SK-N-SH (cell line): Measurements from ENCODE around the gene GALNT1. TPM values are rescaled to one million over a fixed set of nuclear protein-coding genes. Genes with fewer than 3 reads are reported as not detected.

Experiments used
- CTCF ChIA-PET: fragments of 300-600, 350-600 bp; formaldehyde crosslinking; extraction: SDS; loops from one replicate; lab custom pipeline; 2021; lab: Yijun Ruan, JAX
- POLR2A ChIA-PET: fragments of 350-600 bp; sonication (Branson Sonifier 250); formaldehyde crosslinking; extraction: SDS; loops from one replicate; lab custom pipeline; 2020; ENCODE audit warnings: antibody characterized with exemption, inconsistent platforms; lab: Yijun Ruan, JAX
- DNase-seq: peaks from one replicate; pipeline ENCODE4 v3.0.0; 2012
- H2AFZ ChIP-seq: fragments of 200-600 bp; sonication (generic); 2 replicates; pipeline ENCODE4 v1.8.1; 2016; ENCODE audit warnings: antibody characterized with exemption, mild to moderate bottlenecking, low read depth
- H3F3A ChIP-seq: fragments of 200-600 bp; sonication (generic); replicated peaks from 2 replicates; pipeline ENCODE3; 2016; ENCODE audit warnings: antibody characterized with exemption, mild to moderate bottlenecking; ENCODE audit not compliant: insufficient read depth
- H3K27ac ChIP-seq, 2 experiments: fragments of 200-500 bp in 1 of 2; fragments of 200-600 bp in 1 of 2; sonication (Bioruptor generic) in 1 of 2; sonication (generic), shearing (Covaris generic) in 1 of 2; 2 replicates each; pipeline versions ENCODE4 v1.5.1 to v1.6.1; 2014 to 2016; ENCODE audit warnings: low read depth in 2 of 2, inconsistent platforms in 1 of 2, low read length in 1 of 2, mild to moderate bottlenecking in 1 of 2, mixed read lengths in 1 of 2
- H3K27me3 ChIP-seq: fragments of 200-600 bp; sonication (generic), shearing (Covaris generic); 2 replicates; pipeline ENCODE4 v1.6.1; 2016; ENCODE audit warnings: mixed run types; ENCODE audit not compliant: insufficient read depth
- H3K36me3 ChIP-seq, 2 experiments: fragments of 200-500 bp in 1 of 2; fragments of 200-600 bp in 1 of 2; sonication (Bioruptor generic) in 1 of 2; sonication (generic) in 1 of 2; replicated peaks in 1 of 2; 2 replicates each; pipeline versions ENCODE3 to v1.5.1; 2014 to 2016; ENCODE audit warnings: low read length in 1 of 2, mild to moderate bottlenecking in 1 of 2; ENCODE audit not compliant: insufficient read depth in 2 of 2, control insufficient read depth in 1 of 2
- H3K4me1 ChIP-seq, 2 experiments: fragments of 200-500 bp in 1 of 2; fragments of 200-600 bp in 1 of 2; sonication (Bioruptor generic) in 1 of 2; sonication (generic), shearing (Covaris generic) in 1 of 2; 2 replicates each; pipeline versions ENCODE4 v1.5.1 to v1.6.1; 2014 to 2016; ENCODE audit warnings: low read depth in 1 of 2, low read length in 1 of 2, mixed run types in 1 of 2; ENCODE audit not compliant: insufficient read depth in 2 of 2, control insufficient read depth in 1 of 2
- H3K4me2 ChIP-seq: fragments of 200-600 bp; sonication (generic), shearing (Covaris generic); 2 replicates; pipeline ENCODE4 v1.6.1; 2017; ENCODE audit warnings: mixed run types
- H3K4me3 ChIP-seq, 2 experiments: fragments of 200-500 bp in 1 of 2; fragments of 200-600 bp in 1 of 2; sonication (Bioruptor generic) in 1 of 2; sonication (generic), shearing (Covaris generic) in 1 of 2; 2 replicates each; pipeline versions ENCODE4 v1.5.1 to v1.8.1; 2014 to 2016; ENCODE audit warnings: low read depth in 2 of 2, inconsistent platforms in 1 of 2, low read length in 1 of 2, mild to moderate bottlenecking in 1 of 2, mixed read lengths in 1 of 2, moderate library complexity in 1 of 2
- H3K79me2 ChIP-seq: fragments of 200-600 bp; sonication (generic); 2 replicates; pipeline ENCODE4 v1.8.1; 2017; ENCODE audit warnings: mild to moderate bottlenecking; ENCODE audit not compliant: insufficient read depth
- H3K9ac ChIP-seq: fragments of 200-600 bp; sonication (generic); 2 replicates; pipeline ENCODE4 v1.6.1; 2017; ENCODE audit warnings: mixed run types
- H3K9me2 ChIP-seq: fragments of 200-600 bp; sonication (generic); 2 replicates; pipeline ENCODE4 v1.6.1; 2017; ENCODE audit warnings: mixed run types
- H3K9me3 ChIP-seq: fragments of 200-600 bp; sonication (generic); 2 replicates; pipeline ENCODE4 v1.6.1; 2017; ENCODE audit warnings: mixed run types, mild to moderate bottlenecking, moderate library complexity
- H4K20me1 ChIP-seq: fragments of 200-600 bp; sonication (generic); 2 replicates; pipeline ENCODE4 v1.6.1; 2017; ENCODE audit warnings: mild to moderate bottlenecking, mixed run types; ENCODE audit not compliant: insufficient read depth
- FOXM1 ChIP-seq: IDR thresholded peaks from 2 replicates; pipeline ENCODE4 v1.4.0; 2012; ENCODE audit warnings: low read depth, mild to moderate bottlenecking
- GABPA ChIP-seq: IDR thresholded peaks from 2 replicates; pipeline ENCODE4 v1.4.0; 2012; ENCODE audit warnings: low read depth, mild to moderate bottlenecking
- MEF2A ChIP-seq: IDR thresholded peaks from 2 replicates; pipeline ENCODE4 v1.4.0; 2012; ENCODE audit warnings: low read depth, borderline replicate concordance
- NFIC ChIP-seq: IDR thresholded peaks from 2 replicates; pipeline ENCODE4 v1.4.0; 2012; ENCODE audit warnings: borderline replicate concordance
- NRF1 ChIP-seq: IDR thresholded peaks from 2 replicates; pipeline ENCODE4 v1.6.1; 2012; ENCODE audit warnings: low read depth, mild to moderate bottlenecking, low read length
- RCOR1 ChIP-seq: fragments of 150-350 bp; IDR thresholded peaks from 2 replicates; pipeline ENCODE4 v1.6.1; 2017; ENCODE audit warnings: antibody characterized with exemption, low read length
- TAF1 ChIP-seq: IDR thresholded peaks from 2 replicates; pipeline ENCODE4 v1.6.1; 2012; ENCODE audit warnings: low read depth, mild to moderate bottlenecking, low read length, moderate library complexity, borderline replicate concordance
- WGBS: methylation state at CpG from one replicate; pipeline ENCODE4 v1.1.6; 2017; ENCODE audit warnings: low lambda C conversion rate; 5-methylcytosine and 5-hydroxymethylcytosine counted together
- polyA plus RNA-seq, 3 experiments: library from polyadenylated mRNA; depleted of rRNA; stranded (reverse); fragments of >200 nt; gene quantifications; 2 replicates each; pipeline ENCODE4 v1.2.3, GENCODE V29; 2012
- TF ChIP-seq, protein P1 (sequence below): IDR thresholded peaks from 2 replicates; pipeline ENCODE4 v1.6.1; 2012; ENCODE audit warnings: mild to moderate bottlenecking, low read depth, low read length, moderate library complexity
- TF ChIP-seq, protein P2 (sequence below): fragments of 150-350 bp; IDR thresholded peaks from 2 replicates; pipeline ENCODE4 v1.6.1; 2016; ENCODE audit warnings: mild to moderate bottlenecking, low read depth, low read length
- TF ChIP-seq, protein P3 (sequence below): fragments of 150-350 bp; IDR thresholded peaks from 2 replicates; pipeline ENCODE4 v1.6.1; 2017; ENCODE audit warnings: antibody characterized with exemption, low read length, low read depth, borderline replicate concordance
- TF ChIP-seq, protein P4 (sequence below): IDR thresholded peaks from 2 replicates; pipeline ENCODE4 v1.4.0; 2012; ENCODE audit warnings: low read depth

Gene GALNT1
- polyA plus RNA-seq, 1 of the 3 experiments (the other 2 are of a cell fraction): 15.7 TPM

DNA sequence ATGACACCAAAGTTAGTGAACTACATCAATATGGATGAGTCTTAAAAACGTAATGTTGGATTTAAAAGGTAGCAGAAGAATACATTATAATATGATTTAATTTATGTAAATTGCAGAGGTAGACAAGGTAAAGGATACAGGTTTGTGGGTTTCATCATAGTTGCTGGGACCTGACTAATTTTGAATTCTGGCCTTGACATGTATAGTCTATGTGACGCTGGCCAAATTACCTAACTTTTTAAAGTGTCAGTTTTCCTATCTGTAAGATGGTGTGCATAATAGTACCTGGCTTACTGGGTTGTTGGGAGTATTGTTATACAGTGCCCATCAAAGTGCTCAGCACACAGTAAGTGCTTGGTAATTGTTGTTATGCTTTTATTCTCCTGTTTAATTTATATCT, 34.5 kb downstream of the GALNT1 start (continued):
- TF ChIP-seq, protein P1, sequence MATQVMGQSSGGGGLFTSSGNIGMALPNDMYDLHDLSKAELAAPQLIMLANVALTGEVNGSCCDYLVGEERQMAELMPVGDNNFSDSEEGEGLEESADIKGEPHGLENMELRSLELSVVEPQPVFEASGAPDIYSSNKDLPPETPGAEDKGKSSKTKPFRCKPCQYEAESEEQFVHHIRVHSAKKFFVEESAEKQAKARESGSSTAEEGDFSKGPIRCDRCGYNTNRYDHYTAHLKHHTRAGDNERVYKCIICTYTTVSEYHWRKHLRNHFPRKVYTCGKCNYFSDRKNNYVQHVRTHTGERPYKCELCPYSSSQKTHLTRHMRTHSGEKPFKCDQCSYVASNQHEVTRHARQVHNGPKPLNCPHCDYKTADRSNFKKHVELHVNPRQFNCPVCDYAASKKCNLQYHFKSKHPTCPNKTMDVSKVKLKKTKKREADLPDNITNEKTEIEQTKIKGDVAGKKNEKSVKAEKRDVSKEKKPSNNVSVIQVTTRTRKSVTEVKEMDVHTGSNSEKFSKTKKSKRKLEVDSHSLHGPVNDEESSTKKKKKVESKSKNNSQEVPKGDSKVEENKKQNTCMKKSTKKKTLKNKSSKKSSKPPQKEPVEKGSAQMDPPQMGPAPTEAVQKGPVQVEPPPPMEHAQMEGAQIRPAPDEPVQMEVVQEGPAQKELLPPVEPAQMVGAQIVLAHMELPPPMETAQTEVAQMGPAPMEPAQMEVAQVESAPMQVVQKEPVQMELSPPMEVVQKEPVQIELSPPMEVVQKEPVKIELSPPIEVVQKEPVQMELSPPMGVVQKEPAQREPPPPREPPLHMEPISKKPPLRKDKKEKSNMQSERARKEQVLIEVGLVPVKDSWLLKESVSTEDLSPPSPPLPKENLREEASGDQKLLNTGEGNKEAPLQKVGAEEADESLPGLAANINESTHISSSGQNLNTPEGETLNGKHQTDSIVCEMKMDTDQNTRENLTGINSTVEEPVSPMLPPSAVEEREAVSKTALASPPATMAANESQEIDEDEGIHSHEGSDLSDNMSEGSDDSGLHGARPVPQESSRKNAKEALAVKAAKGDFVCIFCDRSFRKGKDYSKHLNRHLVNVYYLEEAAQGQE: no peak
- TF ChIP-seq GABPA (no peak), FOXM1 (no peak), RCOR1 (no peak), TAF1 (no peak), NFIC (no peak), MEF2A (no peak)
- TF ChIP-seq, protein P2, sequence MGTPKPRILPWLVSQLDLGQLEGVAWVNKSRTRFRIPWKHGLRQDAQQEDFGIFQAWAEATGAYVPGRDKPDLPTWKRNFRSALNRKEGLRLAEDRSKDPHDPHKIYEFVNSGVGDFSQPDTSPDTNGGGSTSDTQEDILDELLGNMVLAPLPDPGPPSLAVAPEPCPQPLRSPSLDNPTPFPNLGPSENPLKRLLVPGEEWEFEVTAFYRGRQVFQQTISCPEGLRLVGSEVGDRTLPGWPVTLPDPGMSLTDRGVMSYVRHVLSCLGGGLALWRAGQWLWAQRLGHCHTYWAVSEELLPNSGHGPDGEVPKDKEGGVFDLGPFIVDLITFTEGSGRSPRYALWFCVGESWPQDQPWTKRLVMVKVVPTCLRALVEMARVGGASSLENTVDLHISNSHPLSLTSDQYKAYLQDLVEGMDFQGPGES: no peak
- TF ChIP-seq, protein P3, sequence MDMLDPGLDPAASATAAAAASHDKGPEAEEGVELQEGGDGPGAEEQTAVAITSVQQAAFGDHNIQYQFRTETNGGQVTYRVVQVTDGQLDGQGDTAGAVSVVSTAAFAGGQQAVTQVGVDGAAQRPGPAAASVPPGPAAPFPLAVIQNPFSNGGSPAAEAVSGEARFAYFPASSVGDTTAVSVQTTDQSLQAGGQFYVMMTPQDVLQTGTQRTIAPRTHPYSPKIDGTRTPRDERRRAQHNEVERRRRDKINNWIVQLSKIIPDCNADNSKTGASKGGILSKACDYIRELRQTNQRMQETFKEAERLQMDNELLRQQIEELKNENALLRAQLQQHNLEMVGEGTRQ: no peak
- TF ChIP-seq, protein P4, sequence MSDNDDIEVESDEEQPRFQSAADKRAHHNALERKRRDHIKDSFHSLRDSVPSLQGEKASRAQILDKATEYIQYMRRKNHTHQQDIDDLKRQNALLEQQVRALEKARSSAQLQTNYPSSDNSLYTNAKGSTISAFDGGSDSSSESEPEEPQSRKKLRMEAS: no peak

DNA sequence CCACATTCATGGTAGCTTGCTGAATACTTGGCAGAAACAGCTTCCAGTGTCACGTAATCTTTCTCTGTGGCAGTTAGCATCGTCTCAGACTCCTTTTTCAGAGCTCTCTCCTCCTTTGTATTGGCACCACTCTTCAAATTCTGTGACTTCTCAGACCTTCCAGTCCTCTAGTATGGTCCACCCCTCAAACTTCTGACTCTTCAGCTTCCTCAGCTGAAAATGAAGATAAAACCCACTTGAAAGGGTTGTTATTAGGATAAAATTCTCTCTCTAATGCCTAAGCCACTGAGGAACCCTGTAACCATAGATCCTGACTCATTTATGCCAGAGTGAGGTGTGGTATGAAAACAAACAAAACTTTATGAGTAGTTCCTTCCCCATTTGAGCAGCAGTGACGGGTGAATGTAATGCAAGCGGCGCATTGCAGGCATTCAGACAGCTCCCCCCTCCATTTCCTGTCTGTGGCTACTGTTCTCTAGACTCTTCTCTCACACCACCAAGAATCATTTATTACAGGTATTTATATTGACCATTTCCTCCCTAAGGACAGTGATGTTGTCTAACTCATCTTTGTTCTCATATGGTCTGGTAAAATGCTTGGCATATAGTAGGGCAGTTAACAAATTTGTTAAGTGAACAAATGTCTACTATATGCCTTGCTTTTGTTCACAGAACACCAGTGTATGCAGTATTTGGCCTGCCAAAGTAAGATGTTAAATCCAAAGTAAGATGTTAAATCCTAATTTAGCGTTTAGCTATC, 35.3 kb downstream of the GALNT1 start:
- POLR2A ChIA-PET: interaction anchor here (0.5 kb wide), 1 partner anchor 17 kb away, joined by 3 read pairs; no protein-coding TSS in a partner anchor
- no peak overlapping the region for H3K9ac ChIP-seq
- no peaks in the 10 kb centered on the region for H3K9me3 ChIP-seq
- CTCF ChIA-PET: interaction anchor here (1.9 kb wide), 1 partner anchor 231 kb away, joined by 5 read pairs; no protein-coding TSS in a partner anchor
- 82% methylated on average over 6 of the region's 6 CpGs for WGBS
- no peaks in the 10 kb centered on the region for H3F3A ChIP-seq
- no peaks in the 10 kb centered on the region for H3K9me2 ChIP-seq
- no peaks in the 10 kb centered on the region for H3K27me3 ChIP-seq
- H3K4me1 ChIP-seq: peaks cover 0 to 24% of the 10 kb centered on the region in 2 experiments; a peak in 3 of 4 replicates
- no peak for TF ChIP-seq NRF1
- no peak overlapping the region for H2AFZ ChIP-seq
- peak; percentile 15 for DNase-seq
- H3K36me3 ChIP-seq: no peaks in the 10 kb centered on the region
- H3K4me2 ChIP-seq: peak overlapping the region; percentile 39; the same call in 1 of the 2 replicates
- H3K4me3 ChIP-seq: no peak overlapping the region
- H3K27ac ChIP-seq: peak overlapping the region; percentile 42 to 45
- peaks cover 6% of the 10 kb centered on the region; the same call in 1 of the 2 replicates for H4K20me1 ChIP-seq
- peaks cover 52% of the 10 kb centered on the region for H3K79me2 ChIP-seq
